HepG2 (cell line): ENCODE measurements around the gene MLH1. TPM values are rescaled to one million over a fixed set of nuclear protein-coding genes. Genes with fewer than 3 reads are reported as not detected.
A peak's percentile ranks its signal among the peaks of the same experiment; 100 is the strongest.

ENCODE experiments used
- FUBP1 ChIP-seq: sonication (generic); formaldehyde crosslinking; IDR thresholded peaks from 2 replicates; pipeline ENCODE4 v1.5.1; 2020; ENCODE audit warnings: missing genetic modification reagents, mild to moderate bottlenecking, borderline replicate concordance
- RBAK ChIP-seq: sonication (generic); formaldehyde crosslinking; IDR thresholded peaks from 2 replicates; pipeline ENCODE4 v1.5.1; 2020; ENCODE audit warnings: mild to moderate bottlenecking, missing genetic modification reagents
- UBTF ChIP-seq: sonication (generic); formaldehyde crosslinking; IDR thresholded peaks from 2 replicates; pipeline ENCODE4 v1.4.0; 2020; ENCODE audit warnings: mild to moderate bottlenecking, missing genetic modification reagents
- ZNF550 ChIP-seq: sonication (generic); formaldehyde crosslinking; IDR thresholded peaks from 2 replicates; pipeline ENCODE4 v1.4.0; 2020; ENCODE audit warnings: mild to moderate bottlenecking, missing genetic modification reagents, borderline replicate concordance
- ZNF646 ChIP-seq: sonication (generic); formaldehyde crosslinking; IDR thresholded peaks from 2 replicates; pipeline ENCODE4 v1.9.0; 2021; ENCODE audit warnings: mild to moderate bottlenecking, missing genetic modification reagents
- ZNF773 ChIP-seq: sonication (generic); formaldehyde crosslinking; IDR thresholded peaks from 2 replicates; pipeline ENCODE4 v1.4.0; 2020; ENCODE audit warnings: missing genetic modification reagents, borderline replicate concordance
- ZSCAN30 ChIP-seq: sonication (generic); formaldehyde crosslinking; IDR thresholded peaks from 2 replicates; pipeline ENCODE4 v1.5.0; 2020; ENCODE audit warnings: mild to moderate bottlenecking, missing genetic modification reagents
- polyA plus RNA-seq, 8 experiments: library from polyadenylated mRNA; depleted of rRNA in 3 of 8; stranded (reverse) in 7 of 8; unstranded in 1 of 8; fragments of >200 nt; fragmentation: Illumina TruSeq in 4 of 8; extraction: Trizol in 4 of 8; gene quantifications; 2 replicates each; pipeline versions ENCODE4 v1.2.1 to v1.2.3, GENCODE V29; 2011 to 2016; ENCODE audit warnings: low read depth in 4 of 8, missing spikeins in 1 of 8, mixed read lengths in 1 of 8; ENCODE audit not compliant: insufficient read depth in 1 of 8
- total RNA-seq, 5 experiments: library from RNA; depleted of rRNA; stranded (reverse); fragments of >200 nt; fragmentation: Illumina TruSeq; extraction: Trizol; gene quantifications; 2 replicates each; pipeline ENCODE4 v1.2.3, GENCODE V29; 2016; ENCODE audit warnings: low read depth in 1 of 5
- TF ChIP-seq, protein P1 (sequence below): sonication (generic); formaldehyde crosslinking; IDR thresholded peaks from 2 replicates; pipeline ENCODE4 v1.5.0; 2020; ENCODE audit warnings: missing genetic modification reagents

MLH1 gene
- total and polyA plus RNA-seq, 2 of the 13 experiments (the other 11 are each of a cell fraction or from before 2014, with no cell fraction given) = 29.5 to 70.8 TPM

- peak; percentile 94 for TF ChIP-seq UBTF (CRISPR knock-in tag)
- TF ChIP-seq ZNF550 = no peak
- peak; percentile 81; the same call in 1 of the 2 replicates for TF ChIP-seq ZNF773 (CRISPR knock-in tag)
- TF ChIP-seq RBAK (CRISPR knock-in tag) = no peak; the same call in 1 of the 2 replicates
- TF ChIP-seq, protein P1, sequence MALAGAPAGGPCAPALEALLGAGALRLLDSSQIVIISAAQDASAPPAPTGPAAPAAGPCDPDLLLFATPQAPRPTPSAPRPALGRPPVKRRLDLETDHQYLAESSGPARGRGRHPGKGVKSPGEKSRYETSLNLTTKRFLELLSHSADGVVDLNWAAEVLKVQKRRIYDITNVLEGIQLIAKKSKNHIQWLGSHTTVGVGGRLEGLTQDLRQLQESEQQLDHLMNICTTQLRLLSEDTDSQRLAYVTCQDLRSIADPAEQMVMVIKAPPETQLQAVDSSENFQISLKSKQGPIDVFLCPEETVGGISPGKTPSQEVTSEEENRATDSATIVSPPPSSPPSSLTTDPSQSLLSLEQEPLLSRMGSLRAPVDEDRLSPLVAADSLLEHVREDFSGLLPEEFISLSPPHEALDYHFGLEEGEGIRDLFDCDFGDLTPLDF (CRISPR knock-in tag) = no peak; the same call in 1 of the 2 replicates
- TF ChIP-seq ZNF646 (CRISPR knock-in tag) = no peak
- TF ChIP-seq FUBP1 (CRISPR knock-in tag) = no peak
- no peak for TF ChIP-seq ZSCAN30
Observed at GRCh38 chr3:36992806-36993325, 452 bp upstream of the MLH1 start, which contains the start of gene EPM2AIP1 (continued).
